T-helper 1 cell treated with Interleukin-12 subunit alpha and Interleukin-12 subunit beta and Interleukin-4 antibody, amounts not matched to agents 30 ng/mL and 1 ng/mL, for 36 hours (primary cell): ENCODE data around the gene AARSD1. TPM values are rescaled to one million over a fixed set of nuclear protein-coding genes. Genes with fewer than 3 reads are reported as not detected.
"Not testable (repeated sequence)": the region's sequence is repeated elsewhere in the genome, so short reads cannot be mapped to it uniquely, and the experiment has no call there.

Source experiments
- intact Hi-C: fragments of 100-400 bp; cut with micrococcal nuclease; formaldehyde crosslinking; loops from one replicate; pipeline ENCODE4 v1.15.1; 2024
- total RNA-seq: library from RNA; stranded (reverse); gene quantifications from 2 replicates; pipeline ENCODE4 v1.2.3, GENCODE V29; 2022

Gene AARSD1
- total RNA-seq, 1 donor from 2014 or later: 51.5 TPM

DNA sequence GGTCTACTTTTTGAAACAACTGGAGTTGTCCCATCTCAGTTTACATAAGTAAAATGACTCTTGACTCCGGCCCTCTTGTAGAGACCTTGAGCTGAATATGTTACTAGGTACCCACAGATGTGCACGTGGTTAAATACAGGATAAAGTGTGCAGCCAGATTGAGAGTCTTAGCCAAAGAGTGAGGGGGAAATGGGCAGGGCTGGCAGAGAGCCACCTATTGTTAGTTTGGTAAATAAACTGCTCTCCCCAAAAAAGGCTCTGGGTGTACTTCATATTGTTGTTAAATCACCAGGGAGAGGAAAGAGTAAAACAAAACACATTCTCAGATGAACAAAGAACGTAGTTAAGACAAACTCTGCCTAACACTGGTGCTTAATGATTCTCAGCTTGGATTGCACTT is 43.3 kb downstream of the AARSD1 start:
- intact Hi-C loops: no loop called here

GRCh38 chr17:42920106-42920900 is 44.0 kb downstream of the AARSD1 start:
- intact Hi-C loops: no loop called here

GRCh38 chr17:42919522-42920077 is 44.7 kb downstream of the AARSD1 start:
- intact Hi-C loops: not testable (repeated sequence)

DNA sequence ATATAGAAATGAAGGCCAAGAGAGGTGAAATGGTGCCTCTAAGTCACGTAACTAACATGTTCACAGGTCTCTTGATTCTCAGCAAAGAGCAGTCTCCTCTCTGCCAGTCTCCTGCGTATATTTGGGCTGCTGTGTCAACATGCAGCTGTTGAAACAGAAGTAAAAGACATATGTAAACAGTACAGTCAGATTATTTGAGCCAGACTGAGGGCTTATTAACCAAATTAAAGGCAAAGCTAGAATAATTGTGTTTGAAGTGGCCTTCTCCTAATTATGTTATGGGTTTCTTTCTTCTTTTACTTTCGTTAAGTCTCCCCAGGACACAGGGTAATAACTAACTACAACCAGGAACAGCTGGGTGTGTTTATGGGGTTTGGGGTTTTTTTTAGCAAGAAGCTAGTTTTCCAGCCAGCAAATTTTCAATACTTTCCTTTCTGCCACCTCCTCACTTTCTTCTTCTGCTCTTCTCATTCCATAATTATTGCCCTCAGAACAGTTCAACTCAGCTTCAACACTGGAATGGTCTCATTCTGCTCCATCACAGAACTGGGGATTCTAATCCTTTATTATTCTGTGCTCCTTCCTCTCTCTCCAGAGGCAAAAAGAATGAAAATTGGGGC is 45.2 kb downstream of the AARSD1 start:
- intact Hi-C loops: no loop called here

GRCh38 chr17:42917236-42917603 is 47.0 kb downstream of the AARSD1 start:
- intact Hi-C loops: no loop called here

GRCh38 chr17:42916388-42917235 is 47.6 kb downstream of the AARSD1 start:
- intact Hi-C loops: not testable (repeated sequence)

GRCh38 chr17:42915288-42915687 is 49.0 kb downstream of the AARSD1 start:
- intact Hi-C loops: not testable (repeated sequence)

DNA sequence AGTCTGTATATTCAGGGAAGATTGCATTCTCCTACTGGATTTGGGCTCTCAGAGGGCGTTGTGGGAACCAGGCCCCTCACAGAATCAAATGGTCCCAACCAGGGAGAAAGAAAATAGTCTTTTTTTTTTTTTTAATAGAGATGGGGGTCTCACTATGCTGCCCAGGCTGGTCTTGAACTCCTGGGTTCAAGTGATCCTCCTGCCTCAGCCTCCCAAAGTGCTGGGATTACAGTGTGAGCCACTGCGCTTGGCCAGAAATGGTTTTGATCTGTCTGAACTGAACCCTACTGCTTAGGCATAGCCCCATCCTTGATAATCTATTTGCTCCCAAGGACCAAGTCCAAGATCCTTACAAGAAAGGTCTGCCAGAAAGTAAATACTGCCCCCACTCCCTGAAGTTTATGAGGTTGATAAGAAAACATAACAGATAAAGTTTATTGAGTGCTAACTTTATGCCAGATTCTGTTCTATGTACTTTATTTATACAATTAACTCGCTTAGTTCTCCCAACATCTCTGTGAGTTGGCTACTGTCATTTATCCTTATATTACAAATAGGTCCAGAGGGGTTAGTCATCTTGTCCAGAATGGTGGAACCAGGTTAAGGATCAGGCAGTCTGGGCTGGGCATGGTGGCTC is 50.2 kb downstream of the AARSD1 start:
- intact Hi-C loops: no loop called here

DNA sequence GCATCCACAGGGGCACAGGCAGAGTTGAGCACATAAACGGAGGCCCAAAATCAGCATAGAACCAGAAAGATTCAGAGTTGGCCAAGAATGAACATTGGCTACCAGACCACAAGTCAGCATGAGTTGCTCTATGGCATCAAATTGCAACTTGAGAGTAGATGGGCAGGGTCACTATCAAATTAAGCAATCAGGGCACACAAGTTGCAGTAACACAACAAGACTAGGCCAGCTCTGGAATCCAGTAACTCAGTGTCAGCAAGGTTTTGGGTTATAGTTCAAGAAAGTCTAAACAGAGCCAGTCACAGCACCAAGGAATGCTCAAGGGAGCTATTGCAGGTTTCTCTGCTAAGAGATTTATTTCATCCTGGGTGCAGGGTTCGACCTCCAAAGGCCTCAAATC is 50.7 kb downstream of the AARSD1 start:
- intact Hi-C loops: no loop called here

DNA sequence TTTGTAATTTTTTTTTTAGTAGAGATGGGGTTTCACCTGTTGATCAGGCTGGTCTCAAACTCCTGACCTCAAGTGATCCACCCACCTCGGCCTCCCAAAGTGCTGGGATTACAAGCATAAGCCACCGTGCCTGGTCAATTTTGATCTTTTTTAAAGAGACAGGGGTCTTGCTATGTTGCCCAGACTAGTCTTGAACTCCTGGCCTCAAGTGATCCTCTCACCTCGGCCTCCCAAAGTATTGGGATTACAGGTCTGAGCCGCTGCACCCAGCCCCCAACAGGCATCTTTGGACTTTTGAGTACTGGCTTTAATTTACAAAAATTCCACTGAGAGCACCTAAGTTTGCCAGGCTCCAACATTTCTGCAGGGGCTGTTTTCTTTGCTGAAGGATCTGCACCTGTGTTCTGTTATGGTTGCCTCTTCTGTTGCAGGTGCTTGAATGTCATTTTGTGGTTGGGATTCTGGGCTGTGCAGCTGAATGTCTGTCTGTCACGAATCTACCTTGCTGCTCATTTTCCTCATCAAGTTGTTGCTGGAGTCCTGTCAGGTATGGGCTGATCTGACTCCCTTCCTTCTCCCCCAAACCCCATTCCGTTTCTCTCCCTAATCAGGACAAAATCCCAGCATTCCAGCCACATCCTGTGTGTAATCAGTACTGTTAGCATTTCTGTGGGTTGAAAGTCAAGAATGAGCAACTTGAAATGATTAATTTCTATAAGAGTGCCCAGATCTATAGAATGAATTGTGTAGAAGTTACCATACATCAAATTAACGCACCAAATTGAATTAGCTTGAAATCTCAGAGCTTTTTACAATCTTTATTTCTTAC is 55.2 kb downstream of the AARSD1 start:
- intact Hi-C loops: no loop called here

GRCh38 chr17:42906772-42907446 is 57.3 kb downstream of the AARSD1 start:
- intact Hi-C loops: no loop called here

DNA sequence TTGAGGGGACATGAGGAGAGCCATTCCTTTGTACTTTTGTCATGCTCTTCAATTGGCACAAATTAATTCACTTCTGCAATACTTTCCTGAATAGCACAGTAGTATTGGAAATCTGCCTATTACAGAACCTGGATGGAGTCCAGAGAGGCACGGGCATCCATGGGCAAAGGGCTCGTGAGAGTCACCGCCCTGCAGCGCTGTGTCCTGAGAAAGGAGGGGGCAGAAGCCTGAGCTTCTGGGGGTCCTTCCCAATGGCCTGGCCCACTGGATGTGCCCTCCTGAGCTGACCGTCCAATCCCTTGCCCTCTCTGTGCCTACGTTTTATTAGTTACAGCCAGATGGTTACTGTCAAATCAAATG is 60.2 kb downstream of the AARSD1 start:
- intact Hi-C loops: no loop called here

GRCh38 chr17:42901535-42902229 is 62.6 kb downstream of the AARSD1 start:
- intact Hi-C loops: no loop called here

Other genes with a start within 250 kb of the AARSD1 start
- 49.8 and 54.7 TPM in 2 replicates for gene EZH1, start 219.4 kb downstream of the AARSD1 start, total RNA-seq
- gene RAMP2, start 203.2 kb downstream of the AARSD1 start, total RNA-seq: not detected in 2 replicates
- gene VPS25, start 191.0 kb downstream of the AARSD1 start, total RNA-seq: 59.0 and 65.1 TPM in 2 replicates
- 0.15 and 0.22 TPM in 2 replicates for gene WNK4, start 183.8 kb downstream of the AARSD1 start, total RNA-seq
- 48.1 and 49.5 TPM in 2 replicates for gene COA3, start 165.8 kb downstream of the AARSD1 start, total RNA-seq
- not detected in 2 replicates for gene CNTD1, start 165.6 kb downstream of the AARSD1 start, total RNA-seq
- 114 and 119 TPM in 2 replicates for gene BECN1, start 140.2 kb downstream of the AARSD1 start, total RNA-seq
- 125 and 146 TPM in 2 replicates for gene PSME3, start 131.1 kb downstream of the AARSD1 start, total RNA-seq
- gene AOC2, start 119.9 kb downstream of the AARSD1 start, total RNA-seq: 2.6 TPM in 2 replicates
- 1.7 and 2.2 TPM in 2 replicates for gene AOC3, start 113.3 kb downstream of the AARSD1 start, total RNA-seq
- not detected in 2 replicates for gene G6PC1, start 63.7 kb downstream of the AARSD1 start, total RNA-seq
- gene PTGES3L, start 15.6 kb upstream of the AARSD1 start, total RNA-seq: 0.63 and 0.81 TPM in 2 replicates
- 17.4 and 17.8 TPM in 2 replicates for gene RUNDC1, start 16.1 kb upstream of the AARSD1 start, total RNA-seq
- gene RPL27, start 34.0 kb upstream of the AARSD1 start, total RNA-seq: 816 and 851 TPM in 2 replicates
- 152 and 171 TPM in 2 replicates for gene IFI35, start 42.3 kb upstream of the AARSD1 start, total RNA-seq
- 10.7 and 11.6 TPM in 2 replicates for gene VAT1, start 57.9 kb upstream of the AARSD1 start, total RNA-seq
- gene RND2, start 60.8 kb upstream of the AARSD1 start, total RNA-seq: not detected in 2 replicates
- gene BRCA1, start 160.9 kb upstream of the AARSD1 start, total RNA-seq: 50.7 and 56.5 TPM in 2 replicates
- 65.7 and 69.1 TPM in 2 replicates for gene NBR1, start 206.8 kb upstream of the AARSD1 start, total RNA-seq
- 18.0 and 20.6 TPM in 2 replicates for gene TMEM106A, start 247.4 kb upstream of the AARSD1 start, total RNA-seq